ENCODE data around the gene PRKCB. TPM values are rescaled to one million over a fixed set of nuclear protein-coding genes. Genes with fewer than 3 reads are reported as not detected.

Gene PRKCB
- total and polyA plus RNA-seq, 2 of the 8 experiments (the other 6 are each of a cell fraction or from before 2014, with no cell fraction given) = 7.1 to 12.1 TPM

DNA sequence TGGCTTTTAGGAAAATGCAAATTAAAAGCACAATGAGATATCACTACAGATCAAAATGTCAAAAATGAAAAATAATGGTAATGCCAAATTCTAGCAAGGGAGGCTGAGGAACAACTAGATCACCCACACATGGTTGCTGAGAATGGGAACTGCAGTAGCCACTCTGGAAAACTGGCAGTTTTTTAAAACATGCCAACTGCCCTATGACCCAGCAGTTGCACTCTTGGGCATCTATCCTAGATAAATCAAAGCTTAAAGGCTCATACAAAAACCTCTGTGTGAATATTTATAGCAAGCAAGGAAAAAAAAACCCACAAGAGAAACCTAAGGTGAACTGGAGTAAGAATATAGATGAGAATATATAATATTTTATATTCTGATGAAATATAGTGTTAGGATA lies 104.3 kb downstream of the PRKCB start:
- CTCF ChIA-PET (ENCODE audit: partially characterized antibody) = no interaction called here
- H2BK20ac ChIP-seq (ENCODE audit: low read length) = no peak overlapping the region
- TF ChIP-seq EZH2 (IDR thresholded peaks at IDR 0.05; ENCODE audit: low read depth, low read length, severe bottlenecking) (no peak), CBX5 (IDR thresholded peaks at IDR 0.05; ENCODE audit: low read depth, low read length) (no peak), JUND (IDR thresholded peaks at IDR 0.05; ENCODE audit: low read length) (no peak)

More for the DNA sequence above, 104.3 kb downstream of the PRKCB start:
- H4K8ac ChIP-seq (ENCODE audit: extremely low read depth, insufficient read depth, low read length) = no peak overlapping the region
- no peak overlapping the region for H3K18ac ChIP-seq (ENCODE audit: extremely low read depth, low read length)
- H4K91ac ChIP-seq (replicated peaks; ENCODE audit: insufficient read length, low read length) = no peak overlapping the region
- H2BK5ac ChIP-seq (ENCODE audit: low read depth, low read length) = no peak overlapping the region
- POLR2A ChIA-PET (ENCODE audit: partially characterized antibody) = interaction anchor here (0.6 kb wide), 1 partner anchor 87 kb away, joined by 3 read pairs; no protein-coding TSS in a partner anchor
- no peaks in the 10 kb centered on the region for H4K20me1 ChIP-seq (replicated peaks in 1 of 2; ENCODE audit: control insufficient read depth in 1 of 2, insufficient read depth in 2 of 2, low read length in 2 of 2)
- no peak overlapping the region for H3K23ac ChIP-seq (ENCODE audit: insufficient read length)
- no peaks in the 10 kb centered on the region for H3K79me1 ChIP-seq (ENCODE audit: low read depth, low read length)
- no peak overlapping the region for H3K27ac ChIP-seq (ENCODE audit: low read depth, low read length)
- DNase-seq (ENCODE audit: low read depth in 1 of 2, low spot score in 2 of 2) (no peak), FAIRE-seq (no peak)
- H2BK15ac ChIP-seq (ENCODE audit: low read length) = no peak overlapping the region
- H2BK120ac ChIP-seq (replicated peaks; ENCODE audit: low read depth, low read length) = no peak overlapping the region
- no peaks in the 10 kb centered on the region for H3K36me3 ChIP-seq (ENCODE audit: control insufficient read depth in 2 of 4, insufficient read depth in 4 of 4, low read length in 3 of 4)
- no peaks in the 10 kb centered on the region for H3K27me3 ChIP-seq (replicated peaks in 1 of 4; ENCODE audit: control insufficient read depth in 3 of 4, extremely low read depth in 1 of 4, insufficient read depth in 3 of 4, low read length in 3 of 4)
- H3K9me3 ChIP-seq (ENCODE audit: insufficient read depth in 2 of 2, low read depth in 1 of 2, low read length in 1 of 2) = no peaks in the 10 kb centered on the region
- no peak overlapping the region for H2AFZ ChIP-seq (ENCODE audit: low read length)
- H3K4me2 ChIP-seq (ENCODE audit: insufficient read depth in 1 of 2, low read depth in 2 of 2, low read length in 2 of 2) = no peak overlapping the region
- no peak overlapping the region for H3K4ac ChIP-seq (replicated peaks; ENCODE audit: insufficient read length, low read depth, low read length)
- H3K14ac ChIP-seq (ENCODE audit: insufficient read length) = no peak overlapping the region
- no peaks in the 10 kb centered on the region for H3K23me2 ChIP-seq (ENCODE audit: low read depth, low read length)
- H4K5ac ChIP-seq (ENCODE audit: insufficient read length, low read depth, low read length) = no peak overlapping the region
- H3K4me1 ChIP-seq (replicated peaks in 1 of 4; ENCODE audit: control insufficient read depth in 3 of 4, insufficient read depth in 4 of 4, low read length in 3 of 4) = no peaks in the 10 kb centered on the region
- no peak overlapping the region for H2BK12ac ChIP-seq (ENCODE audit: low read depth, low read length)
- H3K79me2 ChIP-seq (ENCODE audit: control insufficient read depth in 1 of 2, insufficient read depth in 2 of 2, low read length in 2 of 2) = no peaks in the 10 kb centered on the region
- H2AK5ac ChIP-seq (ENCODE audit: low read depth, low read length) = no peak overlapping the region
- H3K9ac ChIP-seq (replicated peaks in 1 of 4; ENCODE audit: extremely low read depth in 1 of 4, low read depth in 3 of 4, low read length in 3 of 4) = no peak overlapping the region
- H3K4me3 ChIP-seq (ENCODE audit: extremely low read depth in 1 of 4, insufficient read depth in 2 of 4, low read depth in 3 of 4, low read length in 4 of 4) = no peak overlapping the region
- H3K56ac ChIP-seq (replicated peaks; ENCODE audit: insufficient read length, low read depth, low read length) = no peak overlapping the region
